AG09319 (cell line): ENCODE data around the gene DNAH7.

Experiments
- DNase-seq: peaks from one replicate; pipeline ENCODE4 v3.0.0-alpha.2; 2010; ENCODE audit warnings: low read depth; ENCODE audit errors: extremely low read depth
- CTCF ChIP-seq: IDR thresholded peaks from 2 replicates; pipeline ENCODE4 v1.5.1; 2011; ENCODE audit warnings: low read depth, mild to moderate bottlenecking, inconsistent platforms, low read length, moderate library complexity

Gene DNAH7

GRCh38 chr2:195848119-195848899 lies 220.3 kb downstream of the DNAH7 start:
- no peak for DNase-seq
- TF ChIP-seq CTCF: no peak

GRCh38 chr2:195842932-195843331 lies 225.7 kb downstream of the DNAH7 start:
- TF ChIP-seq CTCF: no peak
- no peak for DNase-seq

- no peak for DNase-seq
- no peak for TF ChIP-seq CTCF
Measured at GRCh38 chr2:195838002-195838401, 230.6 kb downstream of the DNAH7 start.

- no peak for DNase-seq
- no peak for TF ChIP-seq CTCF
Measured at GRCh38 chr2:195836002-195836401, 232.6 kb downstream of the DNAH7 start.

GRCh38 chr2:195834836-195835235 lies 233.8 kb downstream of the DNAH7 start:
- no peak for DNase-seq
- no peak for TF ChIP-seq CTCF

GRCh38 chr2:195830968-195831950 lies 237.4 kb downstream of the DNAH7 start:
- DNase-seq: no peak
- TF ChIP-seq CTCF: no peak

- no peak for TF ChIP-seq CTCF
- DNase-seq: no peak
Measured at GRCh38 chr2:195824478-195824877, 244.2 kb downstream of the DNAH7 start.
